ENCODE measurements around the gene ERVV-1.

DNA sequence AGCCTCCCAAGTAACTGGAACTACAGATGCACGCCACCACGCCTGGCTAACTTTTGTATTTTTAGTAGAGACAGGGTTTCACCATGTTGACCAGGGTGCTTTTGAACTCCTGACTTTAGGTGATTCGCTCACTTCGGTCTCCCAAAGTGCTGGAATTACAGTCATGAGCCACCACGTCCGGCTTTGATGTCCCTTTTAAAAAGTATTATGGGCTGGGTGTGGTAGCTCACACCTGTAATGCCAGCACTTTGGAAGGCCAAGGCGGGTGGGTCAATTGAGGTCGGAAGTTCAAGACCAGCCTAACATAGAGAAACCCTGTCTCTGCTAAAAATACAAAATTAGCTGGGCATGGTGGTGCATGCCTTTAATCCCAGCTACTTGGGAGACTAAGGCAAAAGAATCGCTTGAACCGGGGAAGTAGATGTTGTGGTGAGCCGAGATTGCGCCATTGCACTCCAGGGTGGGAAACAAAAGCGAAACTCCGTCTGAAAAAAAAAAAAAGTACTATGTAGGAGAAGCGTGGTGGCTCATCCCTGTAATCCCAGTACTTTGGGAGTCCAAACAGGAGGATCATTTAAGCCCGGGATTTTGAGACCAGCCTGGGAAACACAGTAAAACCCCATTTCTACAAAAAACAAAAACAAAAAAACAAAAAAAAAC lies 22.8 kb upstream of the ERVV-1 start:
- TF ChIP-seq MYNN (tag by site-specific recombination; IDR thresholded peaks at IDR 0.05; ENCODE audit: borderline replicate concordance), result no peak
- TF ChIP-seq, protein P1, sequence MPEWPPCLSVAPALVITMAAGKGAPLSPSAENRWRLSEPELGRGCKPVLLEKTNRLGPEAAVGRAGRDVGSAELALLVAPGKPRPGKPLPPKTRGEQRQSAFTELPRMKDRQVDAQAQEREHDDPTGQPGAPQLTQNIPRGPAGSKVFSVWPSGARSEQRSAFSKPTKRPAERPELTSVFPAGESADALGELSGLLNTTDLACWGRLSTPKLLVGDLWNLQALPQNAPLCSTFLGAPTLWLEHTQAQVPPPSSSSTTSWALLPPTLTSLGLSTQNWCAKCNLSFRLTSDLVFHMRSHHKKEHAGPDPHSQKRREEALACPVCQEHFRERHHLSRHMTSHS (tag by site-specific recombination; IDR thresholded peaks at IDR 0.05), result no peak
- TF ChIP-seq, protein P2, sequence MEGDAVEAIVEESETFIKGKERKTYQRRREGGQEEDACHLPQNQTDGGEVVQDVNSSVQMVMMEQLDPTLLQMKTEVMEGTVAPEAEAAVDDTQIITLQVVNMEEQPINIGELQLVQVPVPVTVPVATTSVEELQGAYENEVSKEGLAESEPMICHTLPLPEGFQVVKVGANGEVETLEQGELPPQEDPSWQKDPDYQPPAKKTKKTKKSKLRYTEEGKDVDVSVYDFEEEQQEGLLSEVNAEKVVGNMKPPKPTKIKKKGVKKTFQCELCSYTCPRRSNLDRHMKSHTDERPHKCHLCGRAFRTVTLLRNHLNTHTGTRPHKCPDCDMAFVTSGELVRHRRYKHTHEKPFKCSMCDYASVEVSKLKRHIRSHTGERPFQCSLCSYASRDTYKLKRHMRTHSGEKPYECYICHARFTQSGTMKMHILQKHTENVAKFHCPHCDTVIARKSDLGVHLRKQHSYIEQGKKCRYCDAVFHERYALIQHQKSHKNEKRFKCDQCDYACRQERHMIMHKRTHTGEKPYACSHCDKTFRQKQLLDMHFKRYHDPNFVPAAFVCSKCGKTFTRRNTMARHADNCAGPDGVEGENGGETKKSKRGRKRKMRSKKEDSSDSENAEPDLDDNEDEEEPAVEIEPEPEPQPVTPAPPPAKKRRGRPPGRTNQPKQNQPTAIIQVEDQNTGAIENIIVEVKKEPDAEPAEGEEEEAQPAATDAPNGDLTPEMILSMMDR (tag by site-specific recombination; IDR thresholded peaks at IDR 0.05), result no peak
- no peak for TF ChIP-seq ZNF501 (tag by site-specific recombination; IDR thresholded peaks at IDR 0.05)
- no peak for TF ChIP-seq ZNF302 (tag by site-specific recombination; IDR thresholded peaks at IDR 0.05; ENCODE audit: low read depth)
- TF ChIP-seq ZBTB7A (tag by site-specific recombination; IDR thresholded peaks at IDR 0.05; ENCODE audit: low read depth), result no peak
- TF ChIP-seq ZNF274 (IDR thresholded peaks at IDR 0.05; ENCODE audit: low read length), result no peak
- TF ChIP-seq ZNF274 (tag by site-specific recombination; IDR thresholded peaks at IDR 0.05; ENCODE audit: borderline replicate concordance), result no peak

Data from HEK293 (cell line).